T-helper 2 cell treated with Interferon-gamma antibody and Interleukin-4, amounts not matched to agents 5 μg/mL and 100 μg/mL, for 36 hours (primary cell): ENCODE results near the gene RANGRF.

Experiments
- DNase-seq: peaks from one replicate; pipeline ENCODE4 v3.0.0; 2021; ENCODE audit warnings: low spot score
- H3K27ac Mint-ChIP-seq: one replicate; pipeline ENCODE4 v1.8.0; 2021; ENCODE audit warnings: mild to moderate bottlenecking, mixed read lengths
- H3K27me3 Mint-ChIP-seq: one replicate; pipeline ENCODE4 v1.8.0; 2021; ENCODE audit warnings: low read depth, mixed read lengths
- H3K36me3 Mint-ChIP-seq: one replicate; pipeline ENCODE4 v1.8.0; 2021; ENCODE audit warnings: low read depth, mixed read lengths
- H3K4me1 Mint-ChIP-seq: one replicate; pipeline ENCODE4 v1.8.0; 2021; ENCODE audit warnings: low read depth, mixed read lengths
- H3K4me3 Mint-ChIP-seq: one replicate; pipeline ENCODE4 v1.8.0; 2022; ENCODE audit warnings: mild to moderate bottlenecking, moderate library complexity, mixed read lengths
- H3K9me3 Mint-ChIP-seq: one replicate; pipeline ENCODE4 v1.8.0; 2021; ENCODE audit warnings: mixed read lengths

The RANGRF gene

DNA sequence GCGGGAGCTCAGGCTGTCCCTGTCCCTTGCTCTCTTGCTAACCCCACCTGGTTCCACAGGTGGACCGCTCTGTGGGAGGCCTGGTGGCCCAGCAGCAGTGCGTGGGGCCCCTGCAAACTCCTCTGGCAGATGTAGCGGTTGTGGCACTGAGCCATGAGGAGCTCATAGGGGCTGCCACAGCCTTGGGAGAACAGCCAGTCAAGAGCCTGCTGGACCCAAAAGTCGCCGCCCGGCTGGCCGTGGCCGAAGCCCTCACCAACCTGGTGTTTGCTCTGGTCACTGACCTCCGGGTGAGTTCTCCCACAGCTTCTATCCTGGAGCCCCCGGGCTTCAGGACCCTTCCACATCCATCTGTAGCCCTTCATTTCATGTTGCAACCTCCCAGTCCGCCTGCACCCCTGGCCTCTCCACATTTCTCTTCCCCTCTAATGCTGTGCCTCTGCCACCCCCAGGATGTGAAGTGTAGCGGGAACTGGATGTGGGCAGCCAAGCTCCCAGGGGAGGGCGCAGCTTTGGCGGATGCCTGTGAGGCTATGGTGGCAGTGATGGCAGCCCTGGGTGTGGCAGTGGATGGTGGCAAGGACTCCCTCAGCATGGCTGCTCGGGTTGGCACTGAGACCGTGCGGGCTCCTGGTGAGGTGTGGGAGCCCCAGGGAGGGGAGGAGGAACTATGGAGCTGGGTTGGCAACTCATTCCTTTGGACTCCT, 23.5 kb upstream of the RANGRF start:
- H3K4me3 Mint-ChIP-seq: no peak overlapping the region
- H3K27me3 Mint-ChIP-seq: no peaks in the 10 kb centered on the region
- H3K9me3 Mint-ChIP-seq: no peaks in the 10 kb centered on the region
- H3K27ac Mint-ChIP-seq: no peak overlapping the region
- peaks cover 30% of the 10 kb centered on the region for H3K36me3 Mint-ChIP-seq
- H3K4me1 Mint-ChIP-seq: no peaks in the 10 kb centered on the region
- DNase-seq: no peak

DNA sequence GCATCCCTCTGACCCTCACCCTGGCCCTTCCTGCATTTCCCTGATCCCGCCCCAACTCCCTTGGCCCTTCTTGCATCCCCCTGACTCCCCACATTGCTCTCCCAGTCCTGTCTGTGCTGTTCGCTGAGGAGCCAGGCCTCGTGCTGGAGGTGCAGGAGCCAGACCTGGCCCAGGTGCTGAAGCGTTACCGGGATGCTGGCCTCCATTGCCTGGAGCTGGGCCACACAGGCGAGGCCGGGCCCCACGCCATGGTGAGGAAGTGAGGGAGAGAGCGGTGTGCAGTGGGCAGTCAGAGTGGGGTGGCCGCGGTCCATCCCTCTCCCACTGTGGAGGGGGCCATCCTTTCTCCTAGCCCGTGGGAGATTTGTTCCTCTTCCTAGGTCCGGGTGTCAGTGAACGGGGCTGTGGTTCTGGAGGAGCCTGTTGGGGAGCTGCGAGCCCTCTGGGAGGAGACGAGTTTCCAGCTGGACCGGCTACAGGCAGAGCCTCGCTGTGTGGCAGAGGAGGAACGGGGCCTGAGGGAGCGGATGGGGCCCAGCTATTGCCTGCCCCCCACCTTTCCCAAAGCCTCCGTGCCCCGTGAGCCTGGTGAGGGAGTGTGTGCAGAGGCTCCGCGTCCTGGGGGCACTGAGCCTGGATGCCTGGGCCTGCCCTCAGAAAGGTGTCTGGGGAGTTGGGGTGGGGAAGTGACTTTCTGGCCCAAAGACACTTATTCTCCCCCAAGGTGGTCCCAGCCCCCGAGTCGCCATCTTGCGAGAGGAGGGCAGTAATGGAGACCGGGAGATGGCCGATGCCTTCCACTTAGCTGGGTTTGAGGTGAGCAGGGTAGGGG, 21.6 kb upstream of the RANGRF start:
- Mint-ChIP-seq H3K4me1 (no peaks in the 10 kb centered on the region), H3K9me3 (no peaks in the 10 kb centered on the region), H3K4me3 (no peak overlapping the region), H3K36me3 (peaks cover 34% of the 10 kb centered on the region), H3K27ac (no peak overlapping the region), H3K27me3 (no peaks in the 10 kb centered on the region)
- no peak for DNase-seq

DNA sequence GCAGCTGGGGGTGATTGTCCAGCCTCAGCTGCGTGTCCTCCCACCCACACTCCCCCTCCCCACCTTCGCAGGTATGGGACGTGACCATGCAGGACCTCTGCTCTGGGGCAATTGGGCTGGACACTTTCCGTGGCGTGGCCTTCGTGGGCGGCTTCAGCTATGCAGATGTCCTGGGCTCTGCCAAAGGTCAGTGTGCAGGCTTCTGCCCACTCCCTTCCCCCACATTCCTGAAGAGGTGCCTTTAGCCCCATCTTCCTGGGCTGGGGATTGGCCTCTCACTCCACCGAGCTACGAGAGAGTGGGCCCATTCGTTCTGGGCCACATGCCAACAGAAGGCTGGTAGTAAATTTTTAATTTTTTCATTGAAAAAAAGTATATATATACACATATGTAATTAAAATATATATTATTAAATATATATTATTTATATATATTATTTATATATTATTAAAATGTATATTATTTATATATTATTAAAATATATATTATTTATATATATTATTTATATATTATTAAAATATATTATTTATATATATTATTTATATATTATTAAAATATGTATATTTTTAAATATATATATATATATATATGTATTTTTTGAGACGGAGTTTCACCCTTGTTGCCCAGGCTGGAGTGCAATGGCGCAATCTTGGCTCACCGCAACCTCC, 20.9 kb upstream of the RANGRF start:
- H3K36me3 Mint-ChIP-seq: peaks cover 32% of the 10 kb centered on the region
- H3K4me3 Mint-ChIP-seq: no peak overlapping the region
- H3K27me3 Mint-ChIP-seq: no peaks in the 10 kb centered on the region
- H3K4me1 Mint-ChIP-seq: no peaks in the 10 kb centered on the region
- H3K9me3 Mint-ChIP-seq: no peaks in the 10 kb centered on the region
- DNase-seq: no peak
- no peak overlapping the region for H3K27ac Mint-ChIP-seq

DNA sequence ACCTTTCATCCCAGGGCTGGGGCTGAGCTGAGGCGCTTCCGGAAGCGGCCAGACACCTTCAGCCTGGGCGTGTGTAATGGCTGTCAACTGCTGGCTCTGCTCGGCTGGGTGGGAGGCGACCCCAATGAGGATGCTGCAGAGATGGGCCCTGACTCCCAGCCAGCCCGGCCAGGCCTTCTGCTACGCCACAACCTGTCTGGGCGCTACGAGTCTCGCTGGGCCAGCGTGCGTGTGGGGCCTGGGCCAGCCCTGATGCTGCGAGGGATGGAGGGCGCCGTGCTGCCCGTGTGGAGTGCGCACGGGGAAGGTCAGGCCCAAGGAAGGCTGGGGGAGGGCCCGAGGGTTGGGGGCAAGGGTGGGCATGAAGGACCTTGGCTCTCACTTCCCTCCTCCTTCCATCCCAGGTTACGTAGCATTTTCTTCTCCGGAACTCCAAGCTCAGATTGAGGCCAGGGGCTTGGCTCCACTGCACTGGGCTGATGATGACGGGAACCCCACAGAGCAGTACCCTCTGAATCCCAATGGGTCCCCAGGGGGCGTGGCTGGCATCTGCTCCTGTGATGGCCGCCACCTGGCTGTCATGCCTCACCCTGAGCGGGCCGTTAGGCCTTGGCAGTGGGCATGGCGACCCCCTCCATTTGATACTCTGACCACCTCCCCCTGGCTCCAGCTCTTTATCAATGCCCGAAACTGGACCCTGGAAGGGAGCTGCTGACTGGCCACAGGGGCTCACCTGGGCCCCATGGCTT, 19.7 kb upstream of the RANGRF start:
- Mint-ChIP-seq H3K4me3 (no peak overlapping the region), H3K9me3 (no peaks in the 10 kb centered on the region)

DNA sequence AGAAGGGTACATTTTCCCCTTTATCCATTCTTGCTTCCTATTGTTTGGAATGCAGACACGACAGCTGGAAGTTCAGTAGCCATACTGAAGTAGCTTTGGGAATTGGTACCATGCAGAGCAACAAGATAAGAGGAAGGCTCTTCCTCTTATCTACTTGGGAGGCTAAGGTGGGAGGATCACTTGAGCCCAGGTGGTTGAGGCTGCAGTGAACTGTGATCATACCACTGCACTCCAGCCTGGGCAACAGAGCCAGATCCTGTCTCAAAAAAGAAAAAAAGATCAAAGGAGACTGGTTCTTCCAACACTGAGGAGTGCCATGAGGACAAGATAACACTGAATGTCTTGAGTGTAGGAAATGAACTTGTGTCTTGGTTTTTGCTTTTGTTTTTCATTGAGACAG, 16.0 kb upstream of the RANGRF start:
- no peaks in the 10 kb centered on the region for H3K27me3 Mint-ChIP-seq

More for the DNA sequence above, 19.7 kb upstream of the RANGRF start:
- DNase-seq: no peak
- H3K36me3 Mint-ChIP-seq: peaks cover 24% of the 10 kb centered on the region
- no peaks in the 10 kb centered on the region for H3K4me1 Mint-ChIP-seq
- H3K27me3 Mint-ChIP-seq: no peaks in the 10 kb centered on the region
- no peak overlapping the region for H3K27ac Mint-ChIP-seq

DNA sequence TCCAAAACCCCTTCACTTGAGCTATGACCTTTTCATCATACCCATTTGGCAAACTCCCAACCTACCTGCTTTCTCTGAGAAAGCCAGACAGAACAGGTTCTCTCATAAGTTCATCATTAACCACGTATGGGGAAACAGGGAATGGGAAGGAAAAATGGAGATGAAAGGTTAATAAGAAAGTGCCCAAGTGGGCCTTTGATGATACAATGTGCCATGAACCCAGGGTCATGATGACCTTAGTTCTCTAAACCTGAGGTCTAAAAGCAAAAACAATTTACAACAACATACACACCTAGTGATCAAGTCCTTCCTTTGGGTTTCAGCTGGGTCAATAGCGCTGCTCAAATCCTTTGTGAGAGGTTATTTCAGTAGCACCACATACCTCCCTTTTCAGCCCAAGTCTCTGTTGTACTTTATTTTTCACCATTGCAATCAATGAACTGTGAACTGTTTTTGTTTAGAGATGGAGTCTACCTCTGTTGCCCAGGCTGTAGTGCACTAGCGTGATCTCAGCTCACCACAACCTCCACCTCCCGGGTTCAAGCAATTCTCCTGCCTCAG, 14.5 kb upstream of the RANGRF start:
- Mint-ChIP-seq H3K4me1 (no peaks in the 10 kb centered on the region), H3K27me3 (no peaks in the 10 kb centered on the region), H3K27ac (no peak overlapping the region)

More for the DNA sequence above, 16.0 kb upstream of the RANGRF start:
- Mint-ChIP-seq H3K36me3 (peaks cover 12% of the 10 kb centered on the region), H3K4me3 (no peak overlapping the region), H3K9me3 (no peaks in the 10 kb centered on the region), H3K4me1 (no peaks in the 10 kb centered on the region), H3K27ac (no peak overlapping the region)
- DNase-seq: no peak

DNA sequence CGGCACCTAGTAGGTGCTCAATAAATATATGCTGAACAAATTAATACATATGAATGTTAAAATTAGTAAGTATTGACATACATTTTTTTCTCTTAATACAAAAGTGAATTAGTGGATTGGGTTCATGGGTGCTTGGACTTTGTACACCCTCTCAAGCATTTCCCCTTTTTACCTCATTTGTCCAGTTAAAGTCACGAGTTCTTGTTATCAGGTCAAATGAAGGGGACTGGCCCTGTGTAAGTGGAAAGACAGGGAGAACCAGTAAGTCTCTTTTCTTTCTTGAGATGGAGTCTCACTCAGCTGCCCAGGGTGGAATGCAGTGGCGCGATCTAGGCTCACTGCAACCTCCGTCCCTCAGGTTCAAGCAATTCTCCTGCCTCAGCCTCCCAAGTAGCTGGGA, 13.7 kb upstream of the RANGRF start:
- no peaks in the 10 kb centered on the region for H3K4me1 Mint-ChIP-seq
- no peak overlapping the region for H3K27ac Mint-ChIP-seq
- H3K36me3 Mint-ChIP-seq: peaks cover 8% of the 10 kb centered on the region
- no peaks in the 10 kb centered on the region for H3K27me3 Mint-ChIP-seq
- no peak overlapping the region for H3K4me3 Mint-ChIP-seq
- no peaks in the 10 kb centered on the region for H3K9me3 Mint-ChIP-seq
- no peak for DNase-seq

More for the DNA sequence above, 14.5 kb upstream of the RANGRF start:
- no peaks in the 10 kb centered on the region for H3K9me3 Mint-ChIP-seq
- DNase-seq: no peak
- H3K4me3 Mint-ChIP-seq: no peak overlapping the region
- peaks cover 8% of the 10 kb centered on the region for H3K36me3 Mint-ChIP-seq

DNA sequence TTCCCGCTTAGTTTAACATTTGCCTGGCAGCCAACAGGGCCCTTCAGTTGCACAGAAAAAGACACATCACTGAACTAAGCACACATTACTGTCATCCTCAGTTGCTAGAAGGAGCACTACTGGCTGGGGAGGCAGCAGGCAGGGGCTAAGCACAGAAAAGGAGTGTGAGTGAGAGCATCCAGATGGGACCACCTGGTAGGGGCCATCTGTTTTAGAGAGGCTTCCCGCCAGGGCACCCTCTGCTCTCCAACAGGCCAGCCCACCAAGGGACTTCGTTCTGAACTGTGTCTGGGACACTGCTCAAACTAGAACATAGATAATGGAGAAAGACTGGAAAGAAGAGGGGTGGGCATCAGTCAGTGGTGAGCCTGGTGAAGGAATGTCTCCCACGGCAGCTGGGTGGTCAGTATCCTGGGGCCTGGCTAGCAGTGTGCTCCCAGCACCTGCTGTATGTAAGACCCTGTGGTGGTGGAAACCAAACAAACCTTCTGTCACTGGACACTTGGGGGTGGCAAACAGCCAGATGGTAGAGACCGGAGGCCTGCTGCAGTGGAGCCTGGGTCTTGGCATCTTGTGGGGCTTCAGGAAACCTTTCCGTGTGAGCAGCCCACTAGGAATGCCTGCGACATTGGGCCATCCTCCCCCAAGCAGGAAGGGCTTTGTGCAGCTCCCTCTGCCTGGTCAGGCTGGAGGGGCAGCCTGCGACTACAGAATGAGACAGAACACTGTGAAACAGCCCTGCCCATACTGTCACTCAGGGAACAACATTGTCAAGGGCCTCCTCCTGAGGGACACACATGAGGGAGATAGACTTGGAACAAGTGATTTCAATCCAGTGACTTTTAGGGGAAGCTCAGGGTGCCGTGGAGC, 12.8 kb upstream of the RANGRF start:
- no peaks in the 10 kb centered on the region for H3K9me3 Mint-ChIP-seq
- H3K27ac Mint-ChIP-seq: no peak overlapping the region
- peaks cover 3% of the 10 kb centered on the region for H3K36me3 Mint-ChIP-seq

DNA sequence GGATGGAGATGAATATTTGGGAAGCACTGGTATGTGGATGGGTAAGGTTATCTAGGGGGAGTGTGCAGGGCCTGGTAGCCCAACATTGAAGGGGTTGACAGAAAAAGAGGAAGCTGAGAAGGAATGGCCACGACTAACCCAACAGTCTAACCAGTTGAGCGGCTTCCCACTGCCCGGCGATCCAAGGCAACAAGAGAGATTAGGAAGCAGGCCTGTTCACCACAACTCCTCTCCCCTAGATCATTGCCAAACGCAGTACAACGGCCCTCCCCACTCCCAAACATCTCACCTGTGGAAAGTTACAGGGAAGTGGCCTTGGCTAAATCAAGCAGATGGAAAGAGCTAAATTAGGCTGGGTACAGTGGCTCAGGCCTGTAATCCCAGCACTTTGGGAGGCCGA, 11.2 kb upstream of the RANGRF start:
- H3K27me3 Mint-ChIP-seq: no peaks in the 10 kb centered on the region
- H3K27ac Mint-ChIP-seq: no peak overlapping the region
- H3K9me3 Mint-ChIP-seq: no peaks in the 10 kb centered on the region
- no peaks in the 10 kb centered on the region for H3K36me3 Mint-ChIP-seq
- DNase-seq: no peak
- no peak overlapping the region for H3K4me3 Mint-ChIP-seq
- no peaks in the 10 kb centered on the region for H3K4me1 Mint-ChIP-seq

More for the DNA sequence above, 12.8 kb upstream of the RANGRF start:
- no peak for DNase-seq
- Mint-ChIP-seq H3K4me1 (no peaks in the 10 kb centered on the region), H3K4me3 (no peak overlapping the region), H3K27me3 (no peaks in the 10 kb centered on the region)

DNA sequence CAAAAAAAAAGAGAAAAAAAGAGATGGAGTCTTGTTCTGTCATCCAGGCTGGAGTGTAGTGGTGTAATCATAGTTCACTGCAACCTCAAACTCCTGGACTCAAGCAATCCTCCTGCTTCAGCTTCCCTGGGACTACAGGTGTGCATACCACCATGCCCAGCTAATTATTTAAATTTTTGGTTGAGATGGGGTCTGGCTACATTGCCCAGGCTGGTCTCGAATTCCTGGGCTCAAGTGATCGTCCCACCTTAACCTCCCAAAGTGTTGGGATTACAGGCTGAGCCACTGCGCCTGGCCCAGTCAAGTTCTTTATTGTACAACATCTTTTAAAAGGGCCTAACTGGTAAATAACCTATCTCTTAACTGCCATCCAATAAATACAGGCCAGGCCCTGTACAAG, 6.1 kb upstream of the RANGRF start:
- Mint-ChIP-seq H3K4me1 (peaks cover 25% of the 10 kb centered on the region), H3K27ac (no peak overlapping the region), H3K27me3 (no peaks in the 10 kb centered on the region), H3K9me3 (no peaks in the 10 kb centered on the region), H3K4me3 (no peak overlapping the region), H3K36me3 (no peaks in the 10 kb centered on the region)
- no peak for DNase-seq

DNA sequence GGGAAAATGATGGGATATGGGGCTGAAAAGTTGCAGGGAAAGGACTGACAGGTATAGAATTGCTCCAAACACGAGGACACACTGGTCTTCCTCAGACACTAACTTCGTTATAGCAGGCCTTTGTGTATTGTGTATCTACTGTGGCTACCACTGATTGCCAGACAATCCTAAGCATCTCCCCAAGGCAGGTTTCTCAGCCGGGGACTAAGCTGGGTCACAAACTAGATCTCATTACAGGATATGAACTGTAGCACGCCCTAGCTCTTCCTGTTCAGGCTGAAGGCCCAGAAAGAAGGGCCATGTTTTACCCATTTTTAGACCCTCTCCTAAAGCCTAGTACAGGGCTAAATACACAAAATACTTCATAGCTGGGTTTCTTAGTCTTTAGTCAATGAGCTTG, 5.1 kb upstream of the RANGRF start:
- Mint-ChIP-seq H3K4me1 (peaks cover 31% of the 10 kb centered on the region), H3K4me3 (peak overlapping the region; percentile 55), H3K27ac (peak overlapping the region; percentile 84), H3K36me3 (no peaks in the 10 kb centered on the region), H3K27me3 (no peaks in the 10 kb centered on the region), H3K9me3 (no peaks in the 10 kb centered on the region)
- DNase-seq: no peak

DNA sequence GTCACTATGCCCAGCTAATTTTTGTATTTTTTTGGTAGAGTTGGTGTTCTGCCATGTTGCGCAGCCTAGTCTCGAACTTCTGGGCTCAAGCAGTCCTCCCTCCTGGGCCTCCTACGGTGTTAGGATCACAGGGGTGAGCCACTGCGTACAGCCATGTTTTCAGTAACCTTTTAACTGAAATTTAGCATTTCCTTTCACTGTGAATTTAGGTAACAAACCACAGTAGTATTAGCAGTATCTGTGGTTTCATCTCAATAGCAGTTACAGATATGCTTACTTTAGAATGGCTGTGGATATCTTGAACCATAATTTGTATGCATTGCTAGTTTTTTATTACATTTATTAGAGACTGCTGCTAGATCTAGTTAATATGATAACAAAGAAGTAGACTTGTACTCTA, 4.3 kb upstream of the RANGRF start:
- peak overlapping the region; percentile 55 for H3K4me3 Mint-ChIP-seq
- peaks cover 31% of the 10 kb centered on the region for H3K4me1 Mint-ChIP-seq
- DNase-seq: no peak
- no peaks in the 10 kb centered on the region for H3K27me3 Mint-ChIP-seq
- H3K36me3 Mint-ChIP-seq: peaks cover 2% of the 10 kb centered on the region
- H3K27ac Mint-ChIP-seq: peak overlapping the region; percentile 84
- H3K9me3 Mint-ChIP-seq: no peaks in the 10 kb centered on the region
